Liver (tissue), 9 donors: ENCODE data around the gene PCDHA3. TPM values are rescaled to one million over a fixed set of nuclear protein-coding genes. Genes with fewer than 3 reads are reported as not detected.
"Not testable (repeated sequence)": the region's sequence is repeated elsewhere in the genome, so short reads cannot be mapped to it uniquely, and the experiment has no call there.

Experiments used
- DNase-seq: peaks from one replicate; pipeline ENCODE4 v3.0.0-alpha.2; 2017; ENCODE audit warnings: low spot score
- H3K27ac ChIP-seq, 2 donors: one replicate each; pipeline ENCODE4 v1.7.0; 2013; ENCODE audit warnings: inconsistent platforms in 2 of 2, low read length in 2 of 2, control low read depth in 1 of 2, low read depth in 1 of 2, mild to moderate bottlenecking in 1 of 2
- H3K27me3 ChIP-seq, 4 donors: one replicate each; pipeline versions ENCODE4 v1.6.1 to v1.7.0; 2013; ENCODE audit warnings: low read length in 3 of 4, inconsistent platforms in 1 of 4, mild to moderate bottlenecking in 1 of 4, moderate library complexity in 1 of 4; ENCODE audit not compliant: control insufficient read depth in 4 of 4, insufficient read depth in 4 of 4
- H3K36me3 ChIP-seq, 4 donors: one replicate each; pipeline versions ENCODE4 v1.6.1 to v1.7.0; 2013; ENCODE audit warnings: low read length in 3 of 4, mild to moderate bottlenecking in 3 of 4, low read depth in 1 of 4, moderate library complexity in 1 of 4; ENCODE audit not compliant: control insufficient read depth in 4 of 4, insufficient read depth in 3 of 4
- H3K4me1 ChIP-seq, 4 donors: one replicate each; pipeline versions ENCODE4 v1.6.1 to v1.7.0; 2013; ENCODE audit warnings: low read length in 3 of 4, mild to moderate bottlenecking in 3 of 4, moderate library complexity in 1 of 4; ENCODE audit not compliant: control insufficient read depth in 4 of 4, insufficient read depth in 4 of 4
- H3K4me3 ChIP-seq, 3 donors: one replicate each; pipeline versions ENCODE4 v1.6.1 to v1.7.0; 2013; ENCODE audit warnings: low read length in 3 of 3, control low read depth in 1 of 3, low read depth in 1 of 3, mild to moderate bottlenecking in 1 of 3
- H3K9ac ChIP-seq, 2 donors: one replicate each; pipeline ENCODE4 v1.7.0; 2013; ENCODE audit warnings: low read length in 2 of 2, mild to moderate bottlenecking in 2 of 2, moderate library complexity in 2 of 2, control low read depth in 1 of 2, low read depth in 1 of 2
- H3K9me3 ChIP-seq, 4 donors: one replicate each; pipeline versions ENCODE4 v1.6.1 to v1.7.0; 2013; ENCODE audit warnings: low read length in 3 of 4; ENCODE audit not compliant: control insufficient read depth in 4 of 4
- ATF3 ChIP-seq: IDR thresholded peaks from 2 replicates; pipeline ENCODE4 v1.6.1; 2016; ENCODE audit warnings: antibody characterized with exemption
- CTCF ChIP-seq: fragments of 150-350 bp; IDR thresholded peaks from 2 replicates; pipeline ENCODE4 v1.5.1; 2017; ENCODE audit warnings: improper control_type of control experiment, low read depth, low read length; ENCODE audit not compliant: missing input control
- EGR1 ChIP-seq, 2 donors: IDR thresholded peaks; 2 replicates each; pipeline ENCODE4 v1.6.1; 2016 to 2018; ENCODE audit warnings: antibody characterized with exemption in 2 of 2, low read depth in 2 of 2
- FOXA1 ChIP-seq: IDR thresholded peaks from 2 replicates; pipeline ENCODE4 v1.6.1; 2016; ENCODE audit warnings: antibody characterized with exemption
- FOXA2 ChIP-seq: IDR thresholded peaks from 2 replicates; pipeline ENCODE4 v1.6.1; 2016; ENCODE audit warnings: antibody characterized with exemption
- HNF4G ChIP-seq: IDR thresholded peaks from 2 replicates; pipeline ENCODE4 v1.6.1; 2016; ENCODE audit warnings: antibody characterized with exemption
- JUND ChIP-seq, 2 donors: IDR thresholded peaks; 2 replicates each; pipeline ENCODE4 v1.6.1; 2016; ENCODE audit warnings: antibody characterized with exemption in 2 of 2
- NR2F2 ChIP-seq: IDR thresholded peaks from 2 replicates; pipeline ENCODE4 v1.6.1; 2016; ENCODE audit warnings: antibody characterized with exemption
- RAD21 ChIP-seq, 2 donors: IDR thresholded peaks; 2 replicates each; pipeline ENCODE4 v1.6.1; 2016; ENCODE audit warnings: antibody characterized with exemption in 2 of 2, mild to moderate bottlenecking in 2 of 2
- REST ChIP-seq: IDR thresholded peaks from 2 replicates; pipeline ENCODE4 v1.6.1; 2016; ENCODE audit warnings: antibody characterized with exemption, mild to moderate bottlenecking
- SP1 ChIP-seq: IDR thresholded peaks from 2 replicates; pipeline ENCODE4 v1.6.1; 2018; ENCODE audit warnings: antibody characterized with exemption, mild to moderate bottlenecking
- TAF1 ChIP-seq: conservative IDR thresholded peaks from 2 replicates; pipeline ENCODE4 v1.6.1; 2016; ENCODE audit warnings: antibody characterized with exemption, mild to moderate bottlenecking
- ZBTB33 ChIP-seq: IDR thresholded peaks from 2 replicates; pipeline ENCODE4 v1.6.1; 2016; ENCODE audit warnings: antibody characterized with exemption
- whole genome bisulfite sequencing: extraction: QIAGEN DNeasy Blood & Tissue Kit; methylation state at CpG from one replicate; pipeline ENCODE4 v1.1.7; 2013; 5-methylcytosine and 5-hydroxymethylcytosine counted together
- polyA plus RNA-seq, 2 donors: library from polyadenylated mRNA; stranded (reverse) in 1 of 2; unstranded in 1 of 2; fragments of 200-250 nt in 1 of 2; fragments of >200 nt in 1 of 2; fragmentation: Nextera tagmentation in 1 of 2; extraction: Ambion mirVana in 1 of 2; gene quantifications; one replicate each; pipeline versions ENCODE4 v1.2.1 to v1.2.3, GENCODE V29; 2013 to 2015
- total RNA-seq, 2 donors: library from RNA; depleted of rRNA; stranded (reverse); fragments of >200 nt; gene quantifications; one replicate each; pipeline ENCODE4 v1.2.3, GENCODE V29; 2014
- donor health status: healthy.
- donor health status: healthy.
- donor health status: healthy.
- donor health status: healthy.
- donor health status: healthy.

The PCDHA3 gene
- total and polyA plus RNA-seq, 4 donors, result 0.05 TPM; not detected in 3

- TF ChIP-seq REST (no peak), RAD21 (IDR thresholded peaks at IDR 0.05) (no peak), TAF1 (no peak), EGR1 (IDR thresholded peaks at IDR 0.05; ENCODE audit: low read depth in 2 of 2) (no peak)
These were observed 611 bp downstream of the PCDHA3 start (continued) for GRCh38 chr5:140801494-140801841.

- H3K27me3 ChIP-seq, H3K9ac ChIP-seq, H3K4me1 ChIP-seq, DNase-seq, H3K36me3 ChIP-seq, H3K27ac ChIP-seq: not testable (repeated sequence)
- 43% methylated on average over 45 of the region's 45 CpGs for WGBS
- peak overlapping the region in 2 of 3 donors; percentile 2 to 23 for H3K4me3 ChIP-seq
- H3K9me3 ChIP-seq, result peaks cover 13 to 40% (median 29%) of the 10 kb centered on the region in 4 donors
These were observed 1.5 kb downstream of the PCDHA3 start for GRCh38 chr5:140802381-140802780.

GRCh38 chr5:140802781-140803271 is 2.0 kb downstream of the PCDHA3 start:
- TF ChIP-seq HNF4G (no peak), NR2F2 (no peak)
- H3K9me3 ChIP-seq, result peaks cover 18 to 43% (median 32%) of the 10 kb centered on the region in 4 donors
- WGBS, result 39% methylated on average over 53 of the region's 53 CpGs
- no peak for DNase-seq
- no peak overlapping the region for H3K4me3 ChIP-seq
- H3K4me1 ChIP-seq, result no peaks in the 10 kb centered on the region
- peaks cover 0 to 5% (median 0%) of the 10 kb centered on the region in 4 donors for H3K36me3 ChIP-seq
- no peak overlapping the region for H3K27ac ChIP-seq
- H3K27me3 ChIP-seq, result peaks cover 0 to 2% (median 0%) of the 10 kb centered on the region in 4 donors
- H3K9ac ChIP-seq, result no peak overlapping the region

- 23% methylated on average over 47 of the region's 47 CpGs for WGBS
- H3K9ac ChIP-seq, result no peak within 1 kb of the TSS
- peak within 1 kb of the TSS in 2 of 3 donors; percentile 7 to 8 for H3K4me3 ChIP-seq
- DNase-seq, result no peak
- peaks cover 29 to 51% (median 36%) of the 10 kb centered on the region in 4 donors for H3K9me3 ChIP-seq
- H3K4me1 ChIP-seq, result no peaks in the 10 kb centered on the region
- H3K27me3 ChIP-seq, result peaks cover 0 to 2% (median 0%) of the 10 kb centered on the region in 4 donors
- H3K36me3 ChIP-seq, result no peaks in the 10 kb centered on the region
- H3K27ac ChIP-seq, result no peak within 1 kb of the TSS
- TF ChIP-seq FOXA2 (no peak), FOXA1 (no peak), SP1 (no peak), CTCF (no peak), ATF3 (no peak), ZBTB33 (no peak), JUND (IDR thresholded peaks at IDR 0.05) (no peak), RAD21 (IDR thresholded peaks at IDR 0.05) (no peak), REST (no peak)
These were observed 6.2 kb downstream of the PCDHA3 start, which contains the start of gene PCDHA4 for GRCh38 chr5:140806834-140807775. Gene PCDHA4, plus strand, starts transcription at chr5:140807068.
